Right atrium auricular region (tissue), 2 donors: Measurements from ENCODE around the gene THSD4. TPM values are rescaled to one million over a fixed set of nuclear protein-coding genes. Genes with fewer than 3 reads are reported as not detected.

Experiments used
- DNase-seq: peaks from one replicate; pipeline ENCODE4 v3.0.0-alpha.2; 2019; ENCODE audit warnings: low spot score
- H3K27ac ChIP-seq, 2 donors: fragments of 200-600 bp; sonication (generic); 1 replicate in 1 of 2; 2 replicates in 1 of 2; pipeline ENCODE4 v1.5.1; 2016 to 2019
- H3K27me3 ChIP-seq, 2 donors: fragments of 200-600 bp; sonication (generic); one replicate each; pipeline versions ENCODE4 v1.5.1 to v1.6.0; 2017 to 2019
- H3K36me3 ChIP-seq: fragments of 200-600 bp; sonication (generic); one replicate; pipeline ENCODE4 v1.5.1; 2016
- H3K4me1 ChIP-seq, 2 donors: fragments of 200-600 bp; sonication (generic); one replicate each; pipeline versions ENCODE4 v1.5.1 to v1.6.0; 2017 to 2019
- H3K4me3 ChIP-seq, 2 donors: fragments of 200-600 bp; sonication (generic); 1 replicate in 1 of 2; 2 replicates in 1 of 2; pipeline ENCODE4 v1.5.1; 2017 to 2019; ENCODE audit warnings: mild to moderate bottlenecking in 1 of 2, moderate library complexity in 1 of 2
- H3K9me3 ChIP-seq, 2 donors: fragments of 200-600 bp; sonication (generic); one replicate each; pipeline ENCODE4 v1.5.1; 2019
- total RNA-seq, 2 donors: library from RNA; depleted of rRNA; stranded (reverse); fragments of >200 nt; gene quantifications; one replicate each; pipeline ENCODE4 v1.1.0, GENCODE V29; 2016
- TF ChIP-seq, protein P1 (sequence below), 2 donors: fragments of 200-600 bp; sonication (generic); IDR thresholded peaks; one replicate each; pipeline ENCODE4 v1.5.1; 2019; ENCODE audit warnings: antibody characterized with exemption in 2 of 2

The THSD4 gene
- total RNA-seq, 2 donors from 2014 or later = 41.2 to 85.3 TPM

DNA sequence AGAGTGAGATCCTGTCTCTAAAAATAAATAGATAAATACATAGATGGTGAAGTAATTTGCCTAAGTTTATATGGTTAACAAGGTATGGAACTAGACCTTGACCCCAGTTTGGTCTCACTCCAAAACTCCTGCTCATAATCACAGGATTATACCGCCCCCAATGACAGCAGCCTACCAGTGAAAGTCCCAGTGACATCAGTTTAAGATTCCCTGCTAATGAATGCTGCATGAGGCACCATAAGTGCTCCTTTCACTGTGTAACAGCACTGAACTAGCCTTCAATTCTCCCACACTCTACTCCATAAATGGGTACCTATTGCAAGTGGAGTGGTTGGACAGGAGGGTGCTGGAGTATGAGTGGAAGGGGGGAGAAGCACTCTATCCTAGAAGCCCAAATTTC is 23.7 kb upstream of the THSD4 start:
- Histone ChIP-seq H3K4me3 (no peak overlapping the region), H3K9me3 (no peaks in the 10 kb centered on the region), H3K27me3 (no peaks in the 10 kb centered on the region), H3K36me3 (no peaks in the 10 kb centered on the region), H3K27ac (no peak overlapping the region), H3K4me1 (no peaks in the 10 kb centered on the region)
- TF ChIP-seq, protein P1, sequence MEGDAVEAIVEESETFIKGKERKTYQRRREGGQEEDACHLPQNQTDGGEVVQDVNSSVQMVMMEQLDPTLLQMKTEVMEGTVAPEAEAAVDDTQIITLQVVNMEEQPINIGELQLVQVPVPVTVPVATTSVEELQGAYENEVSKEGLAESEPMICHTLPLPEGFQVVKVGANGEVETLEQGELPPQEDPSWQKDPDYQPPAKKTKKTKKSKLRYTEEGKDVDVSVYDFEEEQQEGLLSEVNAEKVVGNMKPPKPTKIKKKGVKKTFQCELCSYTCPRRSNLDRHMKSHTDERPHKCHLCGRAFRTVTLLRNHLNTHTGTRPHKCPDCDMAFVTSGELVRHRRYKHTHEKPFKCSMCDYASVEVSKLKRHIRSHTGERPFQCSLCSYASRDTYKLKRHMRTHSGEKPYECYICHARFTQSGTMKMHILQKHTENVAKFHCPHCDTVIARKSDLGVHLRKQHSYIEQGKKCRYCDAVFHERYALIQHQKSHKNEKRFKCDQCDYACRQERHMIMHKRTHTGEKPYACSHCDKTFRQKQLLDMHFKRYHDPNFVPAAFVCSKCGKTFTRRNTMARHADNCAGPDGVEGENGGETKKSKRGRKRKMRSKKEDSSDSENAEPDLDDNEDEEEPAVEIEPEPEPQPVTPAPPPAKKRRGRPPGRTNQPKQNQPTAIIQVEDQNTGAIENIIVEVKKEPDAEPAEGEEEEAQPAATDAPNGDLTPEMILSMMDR (IDR thresholded peaks at IDR 0.05) = no peak
- DNase-seq = no peak

GRCh38 chr15:71092056-71092600 is 23.1 kb upstream of the THSD4 start:
- Histone ChIP-seq H3K36me3 (no peaks in the 10 kb centered on the region), H3K27me3 (no peaks in the 10 kb centered on the region), H3K9me3 (no peaks in the 10 kb centered on the region), H3K27ac (no peak overlapping the region), H3K4me3 (no peak overlapping the region), H3K4me1 (no peaks in the 10 kb centered on the region)
- TF ChIP-seq, protein P1 (IDR thresholded peaks at IDR 0.05) = no peak
- no peak for DNase-seq

DNA sequence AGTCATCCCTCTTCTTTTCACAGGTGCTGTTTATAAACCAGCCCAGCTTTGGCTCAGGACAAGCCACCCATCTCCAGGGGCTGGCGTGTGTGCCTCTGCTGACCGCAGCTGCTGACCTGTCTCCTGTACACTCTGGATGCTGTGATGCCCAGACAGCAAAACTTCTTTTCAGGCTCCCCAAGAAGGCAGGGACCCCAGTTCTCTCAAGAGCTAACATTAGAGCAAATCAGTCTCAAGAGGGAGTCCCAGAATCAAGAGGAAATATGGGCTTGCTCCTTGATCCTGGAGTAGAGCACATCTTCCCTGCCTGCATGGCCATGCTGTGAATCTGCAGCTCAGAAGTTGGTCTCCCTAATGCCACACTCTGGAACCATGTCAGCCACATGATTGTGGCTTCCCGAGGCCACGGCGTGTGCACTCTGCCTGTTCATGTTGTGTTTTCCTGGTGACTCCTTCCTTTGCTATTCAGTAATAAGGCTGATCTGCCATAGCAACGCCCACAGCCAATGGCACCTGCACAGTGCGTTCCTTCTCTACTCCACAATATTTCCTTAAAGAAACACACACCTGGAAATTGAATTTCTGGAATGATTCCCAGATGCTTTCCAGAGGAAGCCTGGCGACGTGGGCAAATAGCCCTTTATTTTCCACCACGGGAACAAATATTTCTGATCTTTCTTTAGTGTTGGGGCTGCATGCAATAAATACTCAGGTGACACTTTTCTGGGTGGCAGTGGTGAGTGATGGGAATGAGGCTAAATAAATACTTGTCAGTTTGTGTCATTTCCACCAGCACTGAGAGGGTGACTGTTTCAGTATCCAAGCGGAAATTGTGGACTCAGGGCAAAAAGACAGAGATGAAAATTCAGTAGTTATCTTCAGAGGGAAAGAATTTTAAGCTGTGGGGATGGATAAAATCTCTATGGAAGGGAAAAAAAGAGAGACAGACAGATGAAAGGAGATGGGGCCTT is 21.9 kb upstream of the THSD4 start:
- H3K9me3 ChIP-seq = no peaks in the 10 kb centered on the region
- no peak for DNase-seq
- no peaks in the 10 kb centered on the region for H3K36me3 ChIP-seq
- no peaks in the 10 kb centered on the region for H3K27me3 ChIP-seq
- TF ChIP-seq, protein P1 (IDR thresholded peaks at IDR 0.05) = no peak
- no peak overlapping the region for H3K4me3 ChIP-seq
- H3K4me1 ChIP-seq = no peaks in the 10 kb centered on the region
- no peak overlapping the region for H3K27ac ChIP-seq

DNA sequence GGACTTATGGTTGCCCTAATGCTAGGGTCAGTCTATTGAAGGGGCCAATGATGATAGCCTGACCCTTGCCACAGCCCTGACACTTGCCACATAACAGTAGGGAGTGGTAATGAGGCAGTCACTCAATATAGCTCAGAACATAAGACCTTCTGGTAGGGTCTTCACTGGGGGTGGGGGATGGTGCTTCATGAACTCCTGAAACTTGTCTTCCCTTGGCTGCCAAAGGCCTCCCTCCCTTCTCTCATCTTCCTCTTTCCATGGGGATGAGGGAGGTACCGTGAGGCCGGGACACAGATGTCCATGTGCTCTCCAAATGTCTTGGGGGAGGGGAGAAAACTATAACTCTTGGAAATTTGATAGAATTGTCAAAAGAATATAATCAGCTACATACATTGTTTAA is 21.1 kb upstream of the THSD4 start:
- TF ChIP-seq, protein P1 (IDR thresholded peaks at IDR 0.05) = no peak
- H3K36me3 ChIP-seq = no peaks in the 10 kb centered on the region
- no peak for DNase-seq
- no peak overlapping the region for H3K4me3 ChIP-seq
- H3K27me3 ChIP-seq = no peaks in the 10 kb centered on the region
- H3K9me3 ChIP-seq = no peaks in the 10 kb centered on the region
- no peak overlapping the region for H3K27ac ChIP-seq
- no peaks in the 10 kb centered on the region for H3K4me1 ChIP-seq

GRCh38 chr15:71096676-71097075 is 18.6 kb upstream of the THSD4 start:
- no peak for DNase-seq
- H3K27me3 ChIP-seq = no peaks in the 10 kb centered on the region
- no peaks in the 10 kb centered on the region for H3K36me3 ChIP-seq
- H3K4me1 ChIP-seq = no peaks in the 10 kb centered on the region
- H3K4me3 ChIP-seq = no peak overlapping the region
- H3K27ac ChIP-seq = no peak overlapping the region
- no peaks in the 10 kb centered on the region for H3K9me3 ChIP-seq
- TF ChIP-seq, protein P1 (IDR thresholded peaks at IDR 0.05) = no peak
